Mammary epithelial cell (primary cell): ENCODE data around the gene RNF133.

Source experiments
- CTCF ChIP-seq, 2 donors: IDR thresholded peaks in 1 of 2; conservative IDR thresholded peaks in 1 of 2; 2 replicates each; pipeline ENCODE4 v1.5.1; 2011 to 2012; ENCODE audit warnings: inconsistent platforms in 2 of 2, low read length in 2 of 2, mild to moderate bottlenecking in 2 of 2, control low read depth in 1 of 2, low read depth in 1 of 2; ENCODE audit not compliant: insufficient read depth in 1 of 2; ENCODE audit errors: extremely low read depth in 1 of 2
- EZH2 ChIP-seq: IDR thresholded peaks from 2 replicates; pipeline ENCODE4 v1.6.1; 2012; ENCODE audit warnings: low read length, inconsistent platforms, borderline replicate concordance

- TF ChIP-seq EZH2 (no peak), CTCF (conservative IDR thresholded peaks at IDR 0.05 in 1 of 2, IDR thresholded peaks at IDR 0.05 in 1 of 2; ENCODE audit: extremely low read depth in 1 of 2, insufficient read depth in 1 of 2, low read depth in 1 of 2, low read length in 2 of 2) (no peak)
Observed at GRCh38 chr7:122719010-122719578, 20.2 kb upstream of the RNF133 start.
